ACC112 (cell line): ENCODE data around the gene ARHGAP22.

Experiments
- H2AFZ ChIP-seq: fragments of 200-600 bp; sonication (generic); one replicate; pipeline ENCODE4 v1.6.0; 2017; ENCODE audit warnings: antibody characterized with exemption, low read length; ENCODE audit not compliant: unreplicated experiment
- H3K27ac ChIP-seq: fragments of 200-600 bp; sonication (generic); 2 replicates; pipeline ENCODE4 v1.5.1; 2014; ENCODE audit warnings: low read depth, mild to moderate bottlenecking, antibody characterized with exemption, low read length, moderate library complexity
- H3K27me3 ChIP-seq: fragments of 200-600 bp; sonication (generic); 2 replicates; pipeline ENCODE4 v1.6.1; 2014; ENCODE audit warnings: mild to moderate bottlenecking, antibody characterized with exemption, low read length, moderate library complexity, mixed read lengths; ENCODE audit not compliant: insufficient read depth
- H3K36me3 ChIP-seq: fragments of 200-600 bp; sonication (generic); 2 replicates; pipeline ENCODE4 v1.6.1; 2016; ENCODE audit warnings: mild to moderate bottlenecking, antibody characterized with exemption, low read length, moderate library complexity, mixed read lengths; ENCODE audit not compliant: insufficient read depth
- H3K4me1 ChIP-seq: fragments of 200-600 bp; sonication (generic); one replicate; pipeline ENCODE4 v1.6.1; 2016; ENCODE audit warnings: low read length, mixed read lengths; ENCODE audit not compliant: insufficient read depth, unreplicated experiment, control insufficient read depth
- H3K4me3 ChIP-seq: fragments of 200-600 bp; sonication (generic); 2 replicates; pipeline ENCODE4 v1.5.1; 2014; ENCODE audit warnings: mild to moderate bottlenecking, low read depth, low read length
- H3K79me2 ChIP-seq: fragments of 200-600 bp; sonication (generic); one replicate; pipeline ENCODE4 v1.6.0; 2016; ENCODE audit warnings: low read length; ENCODE audit not compliant: control insufficient read depth, unreplicated experiment, insufficient read depth

The ARHGAP22 gene

DNA sequence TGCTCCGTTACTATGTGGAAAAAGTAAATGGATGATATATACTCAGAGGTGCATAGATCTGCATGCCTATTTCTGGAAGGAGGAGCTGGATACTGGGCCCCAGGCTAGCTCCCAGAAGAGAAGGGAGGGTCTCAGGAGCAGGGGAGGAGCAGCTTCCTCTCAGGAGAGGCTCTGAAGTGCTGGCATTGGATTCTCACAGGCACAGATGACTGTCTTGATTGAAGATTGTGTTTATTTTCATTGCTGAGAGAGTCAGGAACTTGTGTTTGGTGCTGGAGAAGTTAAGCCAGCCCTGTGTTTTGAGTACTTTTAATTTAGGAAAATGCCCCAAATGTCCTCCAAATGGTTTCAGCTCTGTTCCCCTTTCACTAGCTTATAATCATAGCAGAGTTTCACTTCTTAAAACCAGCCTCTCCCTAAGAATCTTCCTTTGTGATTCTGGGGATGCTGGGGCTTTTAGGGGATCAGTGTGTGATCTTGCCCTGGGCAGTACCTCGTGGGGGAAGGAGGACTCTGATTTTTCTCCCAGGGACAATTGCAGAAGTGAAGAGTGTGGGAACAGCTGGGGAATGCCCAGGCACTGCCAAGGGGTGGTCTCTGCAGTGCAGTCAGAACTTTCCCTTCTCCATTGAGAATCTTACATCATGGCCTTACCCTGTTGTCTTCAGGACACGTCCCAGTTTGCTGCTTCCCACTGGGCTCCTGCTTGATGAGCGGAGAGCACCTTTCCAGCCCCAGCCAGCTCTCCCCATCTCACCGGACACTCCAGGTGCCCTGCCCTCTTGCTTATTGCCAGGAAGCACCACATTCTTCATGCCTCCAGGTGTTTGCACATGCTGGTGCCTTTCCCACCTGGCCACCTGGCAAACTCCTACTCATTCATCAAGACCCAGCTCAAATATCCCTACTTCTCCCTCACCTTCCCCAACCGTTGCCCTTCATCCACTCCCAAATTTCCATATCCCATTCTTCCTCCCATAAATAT is 102.8 kb downstream of the ARHGAP22 start:
- Histone ChIP-seq H3K4me3 (no peak overlapping the region), H2AFZ (no peak overlapping the region), H3K27me3 (no peaks in the 10 kb centered on the region), H3K27ac (no peak overlapping the region), H3K79me2 (peaks cover 19% of the 10 kb centered on the region), H3K36me3 (no peaks in the 10 kb centered on the region), H3K4me1 (peaks cover 9% of the 10 kb centered on the region)

DNA sequence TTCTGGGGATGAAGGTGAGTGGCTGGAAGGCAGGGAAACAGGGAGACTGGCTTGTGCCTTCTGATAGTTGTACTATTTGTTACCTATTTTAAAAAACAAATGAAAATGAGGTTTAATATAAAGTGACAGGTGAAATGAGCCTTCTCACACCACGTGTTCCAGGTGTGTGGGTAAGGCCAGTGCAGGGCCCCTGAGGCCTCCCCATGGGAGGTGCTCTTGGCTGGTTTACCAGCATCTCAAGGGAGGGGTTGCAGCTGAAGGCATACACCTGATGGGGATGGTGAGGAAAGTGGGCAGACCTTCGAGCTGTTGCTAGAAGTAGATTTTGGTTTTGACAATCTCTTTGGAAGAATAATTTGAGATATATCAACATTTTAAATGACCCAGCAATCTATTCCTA is 103.6 kb downstream of the ARHGAP22 start:
- peaks cover 14% of the 10 kb centered on the region for H3K4me1 ChIP-seq

DNA sequence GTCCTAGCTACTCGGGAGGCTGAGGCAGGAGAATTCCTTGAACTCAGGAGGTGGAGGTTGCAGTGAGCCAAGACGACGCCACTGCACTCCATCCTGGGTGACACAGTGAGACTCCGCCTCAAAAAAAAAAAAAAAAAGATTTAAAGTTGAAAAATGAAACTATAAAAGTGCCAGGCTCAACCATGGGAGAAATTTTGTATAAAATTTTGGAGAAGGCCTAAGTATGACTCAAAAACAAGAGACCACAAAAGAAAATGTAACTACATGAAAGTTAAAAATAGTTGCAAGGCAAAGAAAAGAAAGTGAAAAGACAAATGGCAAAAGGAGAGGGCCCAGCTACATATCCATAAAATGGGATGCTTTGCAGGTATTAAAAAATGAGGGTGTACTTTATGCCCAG is 104.1 kb downstream of the ARHGAP22 start:
- Histone ChIP-seq H3K4me1 (peaks cover 14% of the 10 kb centered on the region), H3K36me3 (no peaks in the 10 kb centered on the region), H3K27ac (no peak overlapping the region), H3K4me3 (no peak overlapping the region), H2AFZ (no peak overlapping the region), H3K27me3 (no peaks in the 10 kb centered on the region), H3K79me2 (peaks cover 18% of the 10 kb centered on the region)

More for the DNA sequence above, 103.6 kb downstream of the ARHGAP22 start:
- no peak overlapping the region for H3K27ac ChIP-seq
- H3K36me3 ChIP-seq: no peaks in the 10 kb centered on the region
- peaks cover 18% of the 10 kb centered on the region for H3K79me2 ChIP-seq
- H2AFZ ChIP-seq: no peak overlapping the region
- no peaks in the 10 kb centered on the region for H3K27me3 ChIP-seq
- H3K4me3 ChIP-seq: no peak overlapping the region

DNA sequence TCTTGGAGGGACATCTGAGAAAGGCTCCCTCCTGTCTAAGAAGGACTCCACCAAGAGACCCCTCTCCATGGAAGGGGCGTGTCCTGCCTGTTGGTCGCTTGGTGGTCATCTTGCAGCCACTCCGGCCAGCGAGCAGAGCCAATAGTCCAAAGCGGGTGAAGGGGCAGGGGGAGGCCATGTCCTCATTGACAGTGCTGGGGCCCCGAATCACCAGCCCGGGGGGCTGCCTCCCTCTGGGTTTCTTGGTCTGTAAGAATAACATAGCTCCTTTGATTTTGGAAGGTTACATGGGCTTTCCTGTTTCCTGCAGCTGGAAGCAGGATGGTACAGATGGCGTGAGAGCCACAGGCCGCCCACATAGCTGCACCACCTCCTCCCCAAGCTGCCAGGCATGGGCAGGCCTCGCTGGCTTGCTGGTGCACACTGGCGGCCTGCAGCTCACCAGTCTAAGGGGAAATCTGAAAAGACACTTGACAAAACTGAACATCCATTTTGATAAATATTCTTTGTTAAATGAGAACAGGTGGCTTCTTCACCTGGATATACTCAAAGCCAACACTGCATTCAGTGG is 105.8 kb downstream of the ARHGAP22 start:
- Histone ChIP-seq H3K79me2 (peaks cover 22% of the 10 kb centered on the region), H2AFZ (no peak overlapping the region)

DNA sequence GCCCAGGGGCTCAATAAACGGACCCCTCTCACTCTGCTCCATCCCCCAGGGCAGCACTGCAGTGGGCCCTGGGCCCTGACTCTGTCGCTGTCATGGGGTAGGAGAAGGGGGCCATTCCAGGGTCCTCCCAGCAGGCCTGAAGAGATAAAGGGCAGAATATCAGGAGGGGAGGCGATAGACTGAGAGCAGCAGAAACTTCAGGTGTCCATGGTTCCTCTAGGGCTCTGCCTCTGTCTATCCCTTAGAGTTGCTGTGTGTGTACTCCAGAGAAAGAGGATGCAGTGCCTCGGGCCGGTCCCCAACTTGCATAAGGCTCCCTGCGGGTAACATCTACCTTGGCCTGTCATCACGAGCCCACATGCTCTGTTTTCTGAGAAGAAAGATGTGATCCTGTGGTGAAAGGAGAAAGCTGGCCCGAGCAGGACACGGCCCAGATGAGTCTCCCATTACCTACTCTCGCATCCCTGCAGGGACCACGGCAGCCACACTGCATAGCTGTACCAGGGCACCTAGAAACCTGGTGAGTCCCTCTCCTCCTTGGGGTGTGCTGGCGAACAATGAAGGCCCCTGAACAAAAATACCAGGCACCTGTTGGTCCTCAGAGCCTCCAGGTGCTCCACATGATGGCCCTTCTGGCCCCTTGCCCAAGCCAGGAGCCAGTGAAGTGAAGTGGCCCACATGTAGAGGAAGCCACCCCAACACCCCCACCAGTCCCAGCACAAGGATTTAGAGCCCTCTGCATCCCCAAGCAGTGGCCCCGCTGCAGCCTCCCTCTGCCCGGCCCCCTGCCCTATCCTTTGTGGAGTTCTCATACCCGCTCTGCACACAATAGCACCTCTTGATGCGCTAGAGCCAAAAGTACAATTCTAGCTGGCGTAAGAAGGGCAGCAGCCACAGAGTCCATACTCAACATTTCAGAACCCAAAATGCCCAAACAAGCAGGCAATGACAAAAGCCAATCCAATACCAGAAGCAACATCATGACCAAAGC is 106.8 kb downstream of the ARHGAP22 start:
- no peaks in the 10 kb centered on the region for H3K27me3 ChIP-seq
- no peak overlapping the region for H3K4me3 ChIP-seq
- no peak overlapping the region for H3K27ac ChIP-seq
- H3K36me3 ChIP-seq: no peaks in the 10 kb centered on the region; the same call in 1 of the 2 replicates
- H2AFZ ChIP-seq: no peak overlapping the region
- H3K4me1 ChIP-seq: peaks cover 14% of the 10 kb centered on the region
- peaks cover 24% of the 10 kb centered on the region for H3K79me2 ChIP-seq

More for the DNA sequence above, 105.8 kb downstream of the ARHGAP22 start:
- Histone ChIP-seq H3K27me3 (no peaks in the 10 kb centered on the region), H3K27ac (no peak overlapping the region), H3K4me1 (peaks cover 14% of the 10 kb centered on the region), H3K36me3 (no peaks in the 10 kb centered on the region; the same call in 1 of the 2 replicates), H3K4me3 (no peak overlapping the region)

DNA sequence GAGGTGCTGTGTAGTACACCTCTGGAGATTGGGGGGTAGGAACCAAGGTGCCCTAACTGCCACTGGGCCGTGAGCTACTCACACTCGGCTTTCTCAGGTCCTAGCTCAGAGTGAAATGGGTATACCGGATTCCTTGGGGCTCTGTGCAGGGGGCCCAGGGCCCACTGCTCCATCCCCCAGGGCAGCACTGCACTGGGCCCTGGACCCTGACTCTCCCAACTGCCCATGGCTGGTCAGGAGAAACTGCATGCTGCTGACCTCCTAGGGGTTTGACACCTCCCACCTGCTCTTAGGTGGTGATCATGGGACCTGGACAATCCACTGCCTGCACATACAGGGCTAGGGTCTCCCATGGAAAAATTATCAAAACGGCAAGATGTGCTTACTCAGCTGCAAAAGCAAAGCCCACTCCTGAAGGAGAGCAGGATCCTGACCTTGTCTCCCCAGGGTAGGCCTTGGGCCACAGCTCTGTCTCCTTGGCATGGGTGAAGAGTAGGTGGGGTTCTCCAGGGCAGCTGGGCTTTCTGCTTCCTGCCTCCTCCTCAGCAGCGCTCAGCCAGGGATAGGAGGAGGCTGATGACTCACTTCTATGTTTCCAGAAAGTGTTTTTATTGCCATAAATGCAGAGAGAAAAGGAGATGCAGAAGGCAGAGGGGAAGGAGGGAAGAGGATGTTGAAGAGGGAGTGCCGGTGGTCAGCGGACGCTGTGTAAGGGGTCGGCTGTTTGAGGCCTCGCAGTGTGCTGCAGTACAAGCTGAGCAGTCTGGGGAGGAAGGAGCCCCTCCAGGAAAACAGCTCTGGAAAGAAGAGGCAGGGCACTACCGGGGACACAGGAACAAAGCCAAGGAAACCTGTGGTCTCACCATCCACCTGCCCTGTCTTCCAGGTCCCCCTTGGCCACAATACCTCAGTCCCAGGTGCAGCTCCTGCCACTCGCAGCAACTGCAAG is 107.8 kb downstream of the ARHGAP22 start:
- Histone ChIP-seq H3K4me3 (no peak overlapping the region), H3K27ac (no peak overlapping the region), H3K4me1 (peaks cover 14% of the 10 kb centered on the region), H3K27me3 (no peaks in the 10 kb centered on the region), H3K79me2 (peaks cover 24% of the 10 kb centered on the region), H2AFZ (no peak overlapping the region), H3K36me3 (no peaks in the 10 kb centered on the region; the same call in 1 of the 2 replicates)

DNA sequence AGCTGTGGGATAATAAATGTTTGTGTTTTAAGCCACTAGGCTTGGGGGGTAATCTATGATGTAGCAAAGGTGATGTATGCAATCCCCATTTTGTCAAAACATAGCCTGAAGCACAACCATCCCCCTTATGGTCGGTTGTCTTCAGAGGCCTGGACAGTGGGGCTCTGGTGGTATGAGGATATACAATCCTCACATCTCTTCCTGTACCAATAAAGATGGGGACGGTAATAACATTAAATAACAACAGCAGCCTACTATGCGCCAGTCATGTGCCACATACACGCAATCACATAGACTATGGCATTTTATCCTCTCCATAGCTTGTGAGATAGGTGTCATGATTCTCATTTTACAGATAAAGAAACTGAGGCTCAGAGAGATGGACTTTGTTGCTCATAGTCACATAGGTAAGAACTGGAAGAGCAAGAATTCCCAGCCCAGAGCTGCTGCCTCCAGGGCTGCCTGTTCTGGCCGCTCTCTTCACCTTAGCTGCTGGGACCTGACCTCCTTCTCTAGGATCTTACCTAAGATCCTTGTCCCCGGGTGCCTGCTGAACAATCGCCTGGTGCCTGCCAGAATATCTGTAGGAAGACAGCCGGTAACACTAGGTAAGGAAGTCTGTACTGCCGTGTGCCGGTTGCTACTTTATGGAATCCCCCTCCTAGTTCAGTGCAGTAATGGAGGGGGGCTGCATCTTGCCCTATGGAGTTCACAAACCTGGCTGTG is 108.6 kb downstream of the ARHGAP22 start:
- H3K27ac ChIP-seq: no peak overlapping the region
- H3K79me2 ChIP-seq: peaks cover 24% of the 10 kb centered on the region
- peaks cover 14% of the 10 kb centered on the region for H3K4me1 ChIP-seq
- no peak overlapping the region for H3K4me3 ChIP-seq
- H2AFZ ChIP-seq: no peak overlapping the region
- no peaks in the 10 kb centered on the region; the same call in 1 of the 2 replicates for H3K36me3 ChIP-seq
- H3K27me3 ChIP-seq: no peaks in the 10 kb centered on the region

DNA sequence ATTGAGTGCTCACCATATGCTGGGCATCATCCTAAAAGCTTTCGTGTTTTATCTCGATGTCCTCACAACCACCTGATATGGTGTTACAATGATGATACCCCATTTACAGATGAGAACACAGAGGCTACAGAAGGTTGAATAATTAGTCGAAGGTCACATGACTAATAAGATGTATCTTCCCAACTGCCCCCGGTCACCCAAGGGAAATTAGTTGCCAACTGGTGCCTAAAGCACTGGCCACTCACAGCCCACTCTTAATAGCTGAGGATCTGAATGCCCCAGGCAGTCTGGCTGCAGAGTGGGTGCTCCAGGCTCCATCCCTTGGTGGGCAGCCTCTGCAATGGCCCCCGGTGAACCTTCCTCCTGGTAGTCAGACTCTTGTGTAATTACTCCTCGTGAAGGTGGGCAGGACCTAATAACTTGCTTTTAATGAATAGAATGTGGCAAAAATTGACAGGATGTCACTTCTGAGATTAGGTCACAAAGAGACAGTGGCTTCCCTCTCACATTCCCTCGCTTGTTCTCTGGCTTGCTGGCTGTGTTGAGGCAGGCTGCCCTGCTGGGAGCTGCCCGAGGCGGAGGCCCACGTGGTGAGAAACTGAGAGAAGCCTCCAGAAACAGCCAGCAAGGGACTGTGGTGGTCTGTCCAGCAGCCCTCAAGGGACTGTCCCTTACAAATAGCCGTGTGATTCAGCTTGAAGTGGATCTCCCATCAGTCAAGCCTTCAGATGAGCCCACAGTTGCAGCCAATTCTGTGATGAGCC is 109.4 kb downstream of the ARHGAP22 start:
- H3K27ac ChIP-seq: no peak overlapping the region
- peaks cover 14% of the 10 kb centered on the region for H3K4me1 ChIP-seq
- no peaks in the 10 kb centered on the region for H3K27me3 ChIP-seq
- peaks cover 24% of the 10 kb centered on the region for H3K79me2 ChIP-seq
- H3K4me3 ChIP-seq: no peak overlapping the region
- no peak overlapping the region for H2AFZ ChIP-seq
- H3K36me3 ChIP-seq: no peaks in the 10 kb centered on the region; the same call in 1 of the 2 replicates
